MM.1S (cell line): Measurements from ENCODE around the gene MEGF10.

ENCODE experiments used
- EZH2phosphoT487 ChIP-seq: fragments of 300-600 bp; sonication (generic); IDR thresholded peaks from 2 replicates; pipeline ENCODE4 v1.6.1; 2018; ENCODE audit warnings: antibody characterized with exemption, low read length
- TF ChIP-seq, protein P1 (sequence below): fragments of 300-600 bp; sonication (generic); IDR thresholded peaks from 2 replicates; pipeline ENCODE4 v1.5.1; 2016; ENCODE audit warnings: antibody characterized with exemption, low read length, mixed read lengths

GRCh38 chr5:127447827-127448226 lies 157.2 kb downstream of the MEGF10 start:
- TF ChIP-seq, protein P1, sequence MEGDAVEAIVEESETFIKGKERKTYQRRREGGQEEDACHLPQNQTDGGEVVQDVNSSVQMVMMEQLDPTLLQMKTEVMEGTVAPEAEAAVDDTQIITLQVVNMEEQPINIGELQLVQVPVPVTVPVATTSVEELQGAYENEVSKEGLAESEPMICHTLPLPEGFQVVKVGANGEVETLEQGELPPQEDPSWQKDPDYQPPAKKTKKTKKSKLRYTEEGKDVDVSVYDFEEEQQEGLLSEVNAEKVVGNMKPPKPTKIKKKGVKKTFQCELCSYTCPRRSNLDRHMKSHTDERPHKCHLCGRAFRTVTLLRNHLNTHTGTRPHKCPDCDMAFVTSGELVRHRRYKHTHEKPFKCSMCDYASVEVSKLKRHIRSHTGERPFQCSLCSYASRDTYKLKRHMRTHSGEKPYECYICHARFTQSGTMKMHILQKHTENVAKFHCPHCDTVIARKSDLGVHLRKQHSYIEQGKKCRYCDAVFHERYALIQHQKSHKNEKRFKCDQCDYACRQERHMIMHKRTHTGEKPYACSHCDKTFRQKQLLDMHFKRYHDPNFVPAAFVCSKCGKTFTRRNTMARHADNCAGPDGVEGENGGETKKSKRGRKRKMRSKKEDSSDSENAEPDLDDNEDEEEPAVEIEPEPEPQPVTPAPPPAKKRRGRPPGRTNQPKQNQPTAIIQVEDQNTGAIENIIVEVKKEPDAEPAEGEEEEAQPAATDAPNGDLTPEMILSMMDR, result no peak
- no peak for TF ChIP-seq EZH2phosphoT487
